A549 treated with CpdA at 1 μM for 4 hours (cell line): ENCODE data around the gene ZNF525. TPM values are rescaled to one million over a fixed set of nuclear protein-coding genes. Genes with fewer than 3 reads are reported as not detected.

Experiments
- total RNA-seq: library from RNA; stranded (reverse); fragments of 200-300 nt; extraction: Qiagen RNA extraction; gene quantifications from 5 replicates; pipeline ENCODE4 v1.2.3, GENCODE V29; 2022; ENCODE audit warnings: low read depth

Gene ZNF525
- 0.26 to 0.82 TPM (median 0.38 TPM) in 5 replicates for total RNA-seq

DNA sequence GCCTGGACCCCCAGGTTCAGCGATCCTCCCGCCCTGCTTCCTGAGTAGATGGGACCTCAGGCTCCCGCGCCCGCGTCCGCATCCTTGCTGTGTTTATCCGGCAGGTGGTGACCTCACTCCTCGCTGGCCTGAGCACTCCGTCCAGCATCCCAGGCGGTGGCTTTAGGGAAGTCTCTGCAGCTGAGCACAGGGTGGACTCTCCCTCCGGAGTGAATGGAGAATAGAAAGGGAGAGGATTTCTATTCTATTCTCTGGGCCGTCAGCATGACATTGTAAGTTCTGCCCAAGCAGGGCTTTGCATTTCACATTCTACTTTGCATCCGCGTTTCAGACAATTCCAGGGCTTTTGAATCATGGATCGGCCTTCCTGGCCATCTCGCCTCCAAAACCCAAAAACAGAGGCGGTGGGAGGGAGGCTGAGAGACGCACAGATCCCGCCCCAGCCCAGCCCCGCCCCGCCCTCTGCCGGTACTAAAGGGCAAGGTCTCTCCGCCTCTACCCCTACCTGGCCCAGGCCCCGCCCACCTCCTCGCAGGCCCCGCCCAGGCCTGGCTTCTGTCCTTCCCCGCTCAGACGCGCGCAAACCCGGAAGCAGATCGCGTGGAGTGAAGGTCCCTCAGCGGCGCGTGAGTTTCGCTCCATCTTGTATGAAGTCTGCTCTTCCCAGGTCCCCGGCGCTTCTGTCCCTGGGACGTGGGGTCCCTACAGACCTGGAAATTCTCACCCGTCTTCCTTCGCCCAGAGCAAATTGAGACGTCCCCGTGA is at the start of gene ZNF525:
ZNF525 (plus strand) TSS at position 572 of the 765 bp plus-strand sequence. CDS start 6,577 bp downstream, outside the sequence.

DNA sequence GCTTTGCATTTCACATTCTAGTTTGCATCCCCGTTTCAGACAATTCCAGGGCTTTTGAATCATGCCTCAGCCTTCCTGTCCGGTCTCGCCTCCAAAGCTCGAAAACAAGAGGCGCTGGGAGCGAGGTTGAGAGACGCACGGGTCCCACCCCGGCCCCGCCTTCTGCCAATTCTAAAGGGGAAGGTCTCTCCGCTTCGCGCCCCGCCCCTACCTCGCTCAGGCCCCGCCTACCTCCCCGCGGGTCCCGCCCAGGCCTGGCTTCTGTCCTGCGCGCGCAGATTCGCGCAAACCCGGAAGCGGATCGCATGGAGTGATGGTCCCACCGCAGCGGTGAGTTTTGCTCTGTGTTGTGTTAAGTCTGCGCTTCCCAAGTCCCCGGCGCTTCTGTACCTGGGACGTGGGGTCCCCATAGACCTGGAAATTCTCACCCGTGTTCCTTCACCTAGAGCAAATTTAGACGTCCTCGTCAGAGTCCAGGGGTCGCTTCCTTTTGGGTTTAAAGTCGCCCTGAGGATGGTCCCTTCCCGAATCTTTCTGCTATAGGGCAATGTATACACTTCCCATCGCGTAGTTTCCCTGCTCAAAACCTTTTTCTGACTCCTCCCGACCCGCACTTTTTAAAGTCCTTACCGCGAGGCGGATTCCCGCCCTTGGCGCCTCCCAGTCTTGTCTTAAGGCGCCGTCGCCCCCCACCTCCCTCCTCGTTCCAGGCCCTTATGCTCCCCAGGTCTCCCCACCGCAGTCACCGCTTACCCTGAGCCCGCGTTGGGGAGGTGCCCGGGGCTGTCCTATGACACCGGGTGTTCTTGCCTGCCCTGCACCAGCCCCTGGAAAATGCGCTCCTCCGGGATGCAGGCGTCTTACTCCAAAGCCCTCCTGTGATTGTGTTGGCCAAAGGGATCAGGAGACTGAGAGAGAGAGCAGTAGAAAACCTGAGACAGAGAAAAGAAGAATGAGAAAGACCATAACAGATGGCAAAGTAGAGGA is 31.7 kb upstream of the ZNF525 start, which contains the start of gene ZNF845:
ZNF845 (plus strand) TSS at position 287 of the 987 bp plus-strand sequence. CDS start 7,559 bp downstream, outside the sequence.

GRCh38 chr19:53394974-53395839 is 29.7 kb downstream of the ZNF525 start, which contains the start of gene ZNF765:
Gene ZNF765, plus strand, starts transcription at chr19:53395149. Its CDS starts 2,867 bp downstream, at chr19:53398016.

GRCh38 chr19:53431399-53432087 is 66.0 kb downstream of the ZNF525 start, which contains the start of gene ZNF761:
Gene ZNF761, plus strand, starts transcription at chr19:53431984. Its CDS starts 15,285 bp downstream, at chr19:53447269.

Other genes starting within 250 kb of the ZNF525 start
- gene ZNF415, start 232.8 kb upstream of the ZNF525 start, total RNA-seq = not detected in 5 replicates
- gene ZNF347, start 206.7 kb upstream of the ZNF525 start, total RNA-seq = not detected in 5 replicates
- not detected in 5 replicates for gene ZNF665, start 172.3 kb upstream of the ZNF525 start, total RNA-seq
- gene ZNF677, start 110.8 kb upstream of the ZNF525 start, total RNA-seq = not detected in 5 replicates
- gene VN1R2, start 107.4 kb upstream of the ZNF525 start, total RNA-seq = not detected in 5 replicates
- not detected in 5 replicates for gene VN1R4, start 98.0 kb upstream of the ZNF525 start, total RNA-seq
- gene ZNF845, start 32.0 kb upstream of the ZNF525 start, total RNA-seq = 3.0 to 4.7 TPM (median 3.8 TPM) in 5 replicates
- 3.3 to 5.5 TPM (median 4.1 TPM) in 5 replicates for gene ZNF765, start 29.4 kb downstream of the ZNF525 start, total RNA-seq
- 7.1 to 9.3 TPM (median 7.4 TPM) in 5 replicates for gene ZNF761, start 66.3 kb downstream of the ZNF525 start, total RNA-seq
- gene ZNF813, start 102.0 kb downstream of the ZNF525 start, total RNA-seq = 0.17 to 0.48 TPM (median 0.32 TPM) in 5 replicates
- gene ZNF331, start 172.4 kb downstream of the ZNF525 start, total RNA-seq = 11.4 to 14.6 TPM (median 12.1 TPM) in 5 replicates